HepG2 (cell line): Measurements from ENCODE around the gene PNN. TPM values are rescaled to one million over a fixed set of nuclear protein-coding genes. Genes with fewer than 3 reads are reported as not detected.

Experiments used
- ATAC-seq: fragments of 200-7000 bp; cut with Tn5 transposase; 3 replicates; pipeline ENCODE4 v1.9.1; 2020; ENCODE audit warnings: mild to moderate bottlenecking, moderate library complexity
- BruUV-seq: library from RNA; stranded (reverse); fragments of 400-500 nt; replicated peaks from 2 replicates; lab custom pipeline; 2021; lab: Mats Ljungman, UMichigan
- CTCF ChIA-PET: fragments of 300-600 bp; formaldehyde crosslinking; extraction: SDS; loops from one replicate; lab custom pipeline; 2021; ENCODE audit warnings: low total read pairs, inconsistent platforms, low intra/inter-chr PET ratio; lab: Yijun Ruan, JAX
- POLR2A ChIA-PET: fragments of 350-600 bp; sonication (Branson Sonifier 250); formaldehyde crosslinking; loops from one replicate; lab custom pipeline; 2020; ENCODE audit warnings: antibody characterized with exemption, inconsistent platforms; lab: Yijun Ruan, JAX
- DNase-seq: peaks from one replicate; pipeline ENCODE4 v3.0.0-alpha.2; 2015; ENCODE audit warnings: low spot score
- FAIRE-seq: peaks from 3 replicates; lab custom pipeline; 2011; peaks lifted over from hg19 to GRCh38; lab: Jason Lieb, UNC
- H2AFZ ChIP-seq: one replicate; pipeline ENCODE4 v1.6.1; 2011; ENCODE audit warnings: low read length, inconsistent platforms
- H3K27ac ChIP-seq: fragments of 300-600 bp; 3 replicates; pipeline ENCODE4 v1.8.0; 2011; ENCODE audit warnings: mixed run types, mild to moderate bottlenecking, mixed read lengths, low read length, inconsistent platforms; ENCODE audit not compliant: insufficient read depth; ENCODE audit errors: extremely low read length
- H3K27me3 ChIP-seq, 2 experiments: fragments of 200-600 bp in 1 of 2; 2 replicates in 1 of 2; 3 replicates in 1 of 2; pipeline versions ENCODE4 v1.6.0 to v1.8.0; 2011; ENCODE audit warnings: low read length in 2 of 2, mild to moderate bottlenecking in 2 of 2, moderate library complexity in 2 of 2, inconsistent platforms in 1 of 2; ENCODE audit not compliant: insufficient read depth in 2 of 2, control insufficient read depth in 1 of 2
- H3K36me3 ChIP-seq, 2 experiments: fragments of 200-600 bp in 1 of 2; replicated peaks in 1 of 2; 2 replicates in 1 of 2; 3 replicates in 1 of 2; pipeline versions ENCODE4 v1.5.1 to v1.8.0; 2011; ENCODE audit warnings: low read length in 2 of 2, inconsistent platforms in 1 of 2; ENCODE audit not compliant: insufficient read depth in 2 of 2, control insufficient read depth in 1 of 2
- H3K4me1 ChIP-seq: 2 replicates; pipeline ENCODE4 v1.5.1; 2012; ENCODE audit warnings: low read length, inconsistent platforms; ENCODE audit not compliant: insufficient read depth
- H3K4me2 ChIP-seq: 2 replicates; pipeline ENCODE4 v1.6.0; 2011; ENCODE audit warnings: low read depth, low read length, inconsistent platforms
- H3K4me3 ChIP-seq, 3 experiments: fragments of 200-600 bp in 1 of 3; sonication (generic), shearing (Covaris generic) in 1 of 3; replicated peaks in 1 of 3; 2 replicates each; pipeline ENCODE4 v1.5.1; 2011 to 2016; ENCODE audit warnings: low read length in 3 of 3, inconsistent platforms in 2 of 3, low read depth in 2 of 3, mild to moderate bottlenecking in 2 of 3, control low read depth in 1 of 3, mixed read lengths in 1 of 3; ENCODE audit not compliant: insufficient read depth in 1 of 3
- H3K79me2 ChIP-seq: one replicate; pipeline ENCODE4 v1.6.1; 2011; ENCODE audit warnings: low read length, inconsistent platforms; ENCODE audit not compliant: insufficient read depth
- H3K9ac ChIP-seq: 2 replicates; pipeline ENCODE4 v1.6.0; 2011; ENCODE audit warnings: mild to moderate bottlenecking, low read depth, low read length, inconsistent platforms; ENCODE audit not compliant: insufficient read depth
- H3K9me3 ChIP-seq: 2 replicates; pipeline ENCODE4 v1.5.1; 2012; ENCODE audit warnings: mild to moderate bottlenecking, low read length
- H4K20me1 ChIP-seq: 2 replicates; pipeline ENCODE4 v1.6.0; 2011; ENCODE audit warnings: inconsistent platforms, mild to moderate bottlenecking, low read length, moderate library complexity; ENCODE audit not compliant: insufficient read depth
- CSRNP2 ChIP-seq: sonication (generic); formaldehyde crosslinking; conservative IDR thresholded peaks from 2 replicates; pipeline ENCODE4 v1.8.0; 2022; ENCODE audit warnings: low read depth, missing genetic modification reagents
- NR3C1 ChIP-seq: sonication (generic); formaldehyde crosslinking; IDR thresholded peaks from 2 replicates; pipeline ENCODE4 v1.4.0; 2020; ENCODE audit warnings: missing genetic modification reagents
- SCMH1 ChIP-seq: sonication (generic); formaldehyde crosslinking; IDR thresholded peaks from 2 replicates; pipeline ENCODE4 v1.9.0; 2021; ENCODE audit warnings: missing genetic modification reagents, mild to moderate bottlenecking, borderline replicate concordance
- SMAD3 ChIP-seq: sonication (generic); formaldehyde crosslinking; IDR thresholded peaks from 2 replicates; pipeline ENCODE4 v1.4.0; 2020; ENCODE audit warnings: missing genetic modification reagents
- ZBTB46 ChIP-seq: sonication (generic); formaldehyde crosslinking; IDR thresholded peaks from 2 replicates; pipeline ENCODE4 v1.4.0; 2020; ENCODE audit warnings: mild to moderate bottlenecking, missing genetic modification reagents, borderline replicate concordance
- ZC3H4 ChIP-seq: sonication (generic); formaldehyde crosslinking; IDR thresholded peaks from 2 replicates; pipeline ENCODE4 v1.4.0; 2020; ENCODE audit warnings: missing genetic modification reagents, borderline replicate concordance
- ZNF615 ChIP-seq: sonication (generic); formaldehyde crosslinking; IDR thresholded peaks from 2 replicates; pipeline ENCODE4 v1.5.0; 2020; ENCODE audit warnings: mild to moderate bottlenecking, missing genetic modification reagents, borderline replicate concordance
- WGBS: methylation state at CpG from one replicate; pipeline ENCODE4 v1.1.6; 2017; ENCODE audit warnings: low lambda C conversion rate; 5-methylcytosine and 5-hydroxymethylcytosine counted together
- in situ Hi-C: cut with HindIII; loops from 2 replicates; pipeline ENCODE4 v1.10.0; 2017; ENCODE audit warnings: low pct_unique_long_range_greater_than_20kb; ENCODE audit not compliant: extremely low pct_ligation_motif_present
- intact Hi-C: fragments of 100-400 bp; cut with micrococcal nuclease; formaldehyde crosslinking; loops from one replicate; pipeline ENCODE4 v1.10.0; 2022; ENCODE audit not compliant: unreplicated experiment
- polyA plus RNA-seq, 8 experiments: library from polyadenylated mRNA; depleted of rRNA in 3 of 8; stranded (reverse) in 7 of 8; unstranded in 1 of 8; fragments of >200 nt; fragmentation: Illumina TruSeq in 4 of 8; extraction: Trizol in 4 of 8; gene quantifications; 2 replicates each; pipeline versions ENCODE4 v1.2.1 to v1.2.3, GENCODE V29; 2011 to 2016; ENCODE audit warnings: low read depth in 4 of 8, missing spikeins in 1 of 8, mixed read lengths in 1 of 8; ENCODE audit not compliant: insufficient read depth in 1 of 8
- total RNA-seq, 5 experiments: library from RNA; depleted of rRNA; stranded (reverse); fragments of >200 nt; fragmentation: Illumina TruSeq; extraction: Trizol; gene quantifications; 2 replicates each; pipeline ENCODE4 v1.2.3, GENCODE V29; 2016; ENCODE audit warnings: low read depth in 1 of 5
- TF ChIP-seq, protein P1 (sequence below): sonication (generic); formaldehyde crosslinking; IDR thresholded peaks from 2 replicates; pipeline ENCODE4 v1.8.0; 2022; ENCODE audit warnings: missing genetic modification reagents, low read depth, mild to moderate bottlenecking, borderline replicate concordance

The PNN gene
- total and polyA plus RNA-seq, 2 of the 13 experiments (the other 11 are each of a cell fraction or from before 2014, with no cell fraction given) = 58.0 to 214 TPM

- Histone ChIP-seq H3K4me2 (no peak overlapping the region), H3K79me2 (no peaks in the 10 kb centered on the region), H3K27me3 (no peaks in the 10 kb centered on the region), H3K36me3 (peaks cover 12 to 49% of the 10 kb centered on the region in 2 experiments), H3K9me3 (peaks cover 7% of the 10 kb centered on the region; the same call in 1 of the 2 replicates), H3K4me1 (no peaks in the 10 kb centered on the region), H4K20me1 (no peaks in the 10 kb centered on the region), H3K9ac (no peak overlapping the region), H2AFZ (no peak overlapping the region), H3K4me3 (no peak overlapping the region), H3K27ac (no peak overlapping the region)
- WGBS = 99% methylated on average over 1 of the region's 1 CpG
- ChIA-PET POLR2A (interaction anchor here (1.9 to 4.3 kb wide), 2 partner anchors 32 kb away, joined by 14 to 26 read pairs; partner anchors contain the start of gene TRAPPC6B), CTCF (no interaction called here)
- BruUV-seq = no TSS peak
- in situ Hi-C loops = no loop called here
- ATAC-seq (no peak), DNase-seq (no peak), FAIRE-seq (no peak)
- TF ChIP-seq NR3C1 (CRISPR knock-in tag) = no peak
- TF ChIP-seq ZC3H4 (CRISPR knock-in tag) = no peak
- TF ChIP-seq, protein P1, sequence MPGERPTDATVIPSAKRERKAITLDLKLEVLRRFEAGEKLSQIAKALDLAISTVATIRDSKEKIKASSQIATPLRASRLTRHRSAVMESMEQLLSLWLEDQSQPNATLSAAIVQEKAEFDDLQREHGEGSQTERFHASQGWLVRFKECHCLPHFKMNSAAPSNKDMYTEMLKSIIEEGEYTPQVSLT (CRISPR knock-in tag) = no peak
- TF ChIP-seq SMAD3 = no peak
- no peak for TF ChIP-seq SCMH1 (CRISPR knock-in tag)
- no peak for TF ChIP-seq ZBTB46
- no peak for TF ChIP-seq CSRNP2 (CRISPR knock-in tag)
- no peak for TF ChIP-seq ZNF615 (CRISPR knock-in tag)
- intact Hi-C loops = no loop called here
Observed at GRCh38 chr14:39138440-39138839, 36.6 kb upstream of the PNN start.
